H9 (cell line): Measurements from ENCODE around the gene POLD1. TPM values are rescaled to one million over a fixed set of nuclear protein-coding genes. Genes with fewer than 3 reads are reported as not detected.

Experiments used
- DNase-seq: peaks from one replicate; pipeline ENCODE4 v3.0.0-alpha.2; 2017
- H2AFZ ChIP-seq: one replicate; pipeline ENCODE4 v1.6.1; 2013; ENCODE audit warnings: mild to moderate bottlenecking, low read length, control low read depth, moderate library complexity
- H2AK5ac ChIP-seq: 2 replicates; pipeline ENCODE4 v1.6.1; 2013; ENCODE audit warnings: low read length, control low read depth, mixed read lengths; ENCODE audit not compliant: insufficient read length
- H2BK120ac ChIP-seq: one replicate; pipeline ENCODE4 v1.6.1; 2013; ENCODE audit warnings: low read depth, mild to moderate bottlenecking, low read length, control low read depth, inconsistent platforms; ENCODE audit not compliant: poor library complexity, severe bottlenecking
- H2BK12ac ChIP-seq: 2 replicates; pipeline ENCODE4 v1.6.1; 2013; ENCODE audit warnings: low read length, control low read depth, mixed read lengths, low read depth; ENCODE audit not compliant: insufficient read length
- H2BK15ac ChIP-seq: 2 replicates; pipeline ENCODE4 v1.6.1; 2013; ENCODE audit warnings: low read depth, low read length, control low read depth
- H2BK20ac ChIP-seq: one replicate; pipeline ENCODE4 v1.6.1; 2013; ENCODE audit warnings: low read depth, mild to moderate bottlenecking, low read length, control low read depth, inconsistent platforms; ENCODE audit not compliant: poor library complexity, severe bottlenecking
- H2BK5ac ChIP-seq: 2 replicates; pipeline ENCODE4 v1.6.1; 2013; ENCODE audit warnings: low read length, control low read depth, mixed read lengths; ENCODE audit not compliant: insufficient read length
- H3K14ac ChIP-seq: 2 replicates; pipeline ENCODE4 v1.6.1; 2013; ENCODE audit warnings: low read length, control low read depth; ENCODE audit not compliant: insufficient read depth
- H3K18ac ChIP-seq: 2 replicates; pipeline ENCODE4 v1.6.1; 2013; ENCODE audit warnings: low read depth, mild to moderate bottlenecking, mixed read lengths, low read length, control low read depth; ENCODE audit not compliant: insufficient read length
- H3K23ac ChIP-seq: 2 replicates; pipeline ENCODE4 v1.6.1; 2013; ENCODE audit warnings: low read length, control low read depth, mixed read lengths, low read depth; ENCODE audit not compliant: insufficient read length
- H3K23me2 ChIP-seq: 2 replicates; pipeline ENCODE4 v1.6.1; 2013; ENCODE audit warnings: low read depth, mild to moderate bottlenecking, mixed read lengths, low read length, control low read depth; ENCODE audit not compliant: insufficient read length, poor library complexity, severe bottlenecking
- H3K27ac ChIP-seq: 2 replicates; pipeline ENCODE4 v1.5.1; 2013; ENCODE audit warnings: low read length, control low read depth, mixed read lengths, low read depth; ENCODE audit not compliant: insufficient read length
- H3K27me3 ChIP-seq: 2 replicates; pipeline ENCODE4 v1.6.1; 2013; ENCODE audit warnings: low read length, control low read depth, inconsistent platforms; ENCODE audit not compliant: insufficient read depth
- H3K4ac ChIP-seq: 2 replicates; pipeline ENCODE4 v1.6.1; 2013; ENCODE audit warnings: low read depth, mild to moderate bottlenecking, control low read depth, inconsistent platforms, low read length, moderate library complexity
- H3K4me1 ChIP-seq: 2 replicates; pipeline ENCODE4 v1.6.1; 2013; ENCODE audit warnings: low read length, control low read depth, inconsistent platforms; ENCODE audit not compliant: insufficient read depth
- H3K4me2 ChIP-seq: 2 replicates; pipeline ENCODE4 v1.6.1; 2013; ENCODE audit warnings: low read length, control low read depth, mixed read lengths; ENCODE audit not compliant: insufficient read length, insufficient read depth
- H3K56ac ChIP-seq: 2 replicates; pipeline ENCODE4 v1.6.1; 2013; ENCODE audit warnings: low read depth, mild to moderate bottlenecking, mixed read lengths, low read length, control low read depth; ENCODE audit not compliant: insufficient read length
- H3K79me1 ChIP-seq: 2 replicates; pipeline ENCODE4 v1.6.1; 2013; ENCODE audit warnings: low read depth, mild to moderate bottlenecking, moderate library complexity, low read length, control low read depth, inconsistent platforms; ENCODE audit not compliant: insufficient read depth, poor library complexity, severe bottlenecking
- H3K79me2 ChIP-seq: 2 replicates; pipeline ENCODE4 v1.6.1; 2013; ENCODE audit warnings: low read length, control low read depth, inconsistent platforms; ENCODE audit not compliant: insufficient read depth
- H3K9ac ChIP-seq: 2 replicates; pipeline ENCODE4 v1.6.1; 2013; ENCODE audit warnings: low read length, control low read depth, mixed read lengths; ENCODE audit not compliant: insufficient read length; ENCODE audit errors: extremely low read depth
- H3K9me3 ChIP-seq: one replicate; pipeline ENCODE4 v1.6.1; 2013; ENCODE audit warnings: low read depth, low read length, inconsistent platforms; ENCODE audit not compliant: control insufficient read depth
- H3T11ph ChIP-seq: one replicate; pipeline ENCODE4 v1.6.1; 2013; ENCODE audit warnings: mild to moderate bottlenecking, low read length, control low read depth, inconsistent platforms
- H4K20me1 ChIP-seq: one replicate; pipeline ENCODE4 v1.6.1; 2013; ENCODE audit not compliant: control insufficient read depth, insufficient read length, insufficient read depth
- H4K5ac ChIP-seq: 2 replicates; pipeline ENCODE4 v1.6.1; 2013; ENCODE audit warnings: low read depth, mild to moderate bottlenecking, mixed read lengths, low read length, control low read depth; ENCODE audit not compliant: insufficient read length
- H4K8ac ChIP-seq: replicated peaks from 2 replicates; pipeline ENCODE4 v1.6.1; 2013; ENCODE audit warnings: low read length, control low read depth, mixed read lengths, low read depth; ENCODE audit not compliant: insufficient read length
- H4K91ac ChIP-seq: 2 replicates; pipeline ENCODE4 v1.6.1; 2013; ENCODE audit warnings: low read depth, mild to moderate bottlenecking, moderate library complexity, mixed read lengths, low read length, control low read depth; ENCODE audit not compliant: insufficient read length
- H3K27ac Mint-ChIP-seq, 3 experiments: 2 replicates in 2 of 3; 3 replicates in 1 of 3; pipeline ENCODE4 v1.8.0; 2020 to 2021; ENCODE audit warnings: mixed read lengths in 3 of 3, mild to moderate bottlenecking in 1 of 3, moderate library complexity in 1 of 3
- H3K27me3 Mint-ChIP-seq: 2 replicates; pipeline ENCODE4 v1.8.0; 2021; ENCODE audit warnings: low read depth, mild to moderate bottlenecking, moderate library complexity, mixed read lengths
- H3K36me3 Mint-ChIP-seq, 3 experiments: 2 replicates in 2 of 3; 3 replicates in 1 of 3; pipeline ENCODE4 v1.8.0; 2020 to 2021; ENCODE audit warnings: low read depth in 3 of 3, mixed read lengths in 3 of 3; ENCODE audit not compliant: insufficient read depth in 1 of 3
- H3K4me1 Mint-ChIP-seq, 2 experiments: 2 replicates each; pipeline ENCODE4 v1.8.0; 2020; ENCODE audit warnings: mixed read lengths in 2 of 2
- H3K4me3 Mint-ChIP-seq, 2 experiments: 2 replicates in 1 of 2; 3 replicates in 1 of 2; pipeline ENCODE4 v1.8.0; 2020 to 2021; ENCODE audit warnings: mild to moderate bottlenecking in 2 of 2, mixed read lengths in 2 of 2, moderate library complexity in 1 of 2
- H3K9me3 Mint-ChIP-seq, 2 experiments: 2 replicates in 1 of 2; 3 replicates in 1 of 2; pipeline ENCODE4 v1.8.0; 2020; ENCODE audit warnings: mild to moderate bottlenecking in 2 of 2, mixed read lengths in 2 of 2, moderate library complexity in 1 of 2
- CTCF ChIP-seq: fragments of 200-600 bp; sonication (generic); conservative IDR thresholded peaks from 3 replicates; pipeline ENCODE4 v1.8.0; 2021; ENCODE audit warnings: antibody characterized with exemption, mild to moderate bottlenecking
- WGBS: extraction: QIAGEN DNeasy Blood & Tissue Kit; methylation state at CpG from one replicate; pipeline ENCODE4 v1.1.7; 2013; ENCODE audit warnings: missing lambda C conversion rate, low lambda C conversion rate, mixed read lengths; ENCODE audit not compliant: insufficient read length; ENCODE audit errors: extremely low coverage; 5-methylcytosine and 5-hydroxymethylcytosine counted together
- total RNA-seq: library from RNA; stranded (reverse); gene quantifications from 2 replicates; pipeline ENCODE4 v1.2.1, GENCODE V29; 2021

The POLD1 gene
- total RNA-seq, 1 experiment from 2014 or later, result 165 TPM

- no peak for TF ChIP-seq CTCF
- H2BK120ac ChIP-seq, result no peak overlapping the region
- DNase-seq, result no peak
- WGBS, result no CpG with 5 or more reads among the region's 19 CpGs
- no peak overlapping the region for H3K56ac ChIP-seq
- no peak overlapping the region for H4K5ac ChIP-seq
- no peak overlapping the region for H3K27ac ChIP-seq
- Mint-ChIP-seq H3K27ac (no peak overlapping the region), H3K4me3 (no peak overlapping the region), H3K9me3 (no peaks in the 10 kb centered on the region), H3K36me3 (peaks cover 44 to 74% (median 68%) of the 10 kb centered on the region in 3 experiments), H3K4me1 (no peaks in the 10 kb centered on the region), H3K27me3 (no peaks in the 10 kb centered on the region; the same call in 1 of the 2 replicates)
- H4K8ac ChIP-seq, result no peak overlapping the region
- no peak overlapping the region for H2AK5ac ChIP-seq
- no peak overlapping the region for H3K18ac ChIP-seq
- H2BK20ac ChIP-seq, result no peak overlapping the region
- H2BK5ac ChIP-seq, result no peak overlapping the region
- H4K20me1 ChIP-seq, result no peaks in the 10 kb centered on the region
- H3K14ac ChIP-seq, result no peak overlapping the region
- H3K23ac ChIP-seq, result no peak overlapping the region
- no peaks in the 10 kb centered on the region for H3K23me2 ChIP-seq
- no peaks in the 10 kb centered on the region for H3K79me2 ChIP-seq
- no peaks in the 10 kb centered on the region for H3K4me1 ChIP-seq
- no peak overlapping the region for H2BK15ac ChIP-seq
- no peaks in the 10 kb centered on the region for H3K27me3 ChIP-seq
- no peaks in the 10 kb centered on the region for H3K79me1 ChIP-seq
- H3K4me2 ChIP-seq, result no peak overlapping the region
- H3K4ac ChIP-seq, result no peak overlapping the region
- H3K9ac ChIP-seq, result no peak overlapping the region
- no peak overlapping the region for H2BK12ac ChIP-seq
- H3T11ph ChIP-seq, result no peak overlapping the region
- no peaks in the 10 kb centered on the region for H3K9me3 ChIP-seq
- no peak overlapping the region for H2AFZ ChIP-seq
- H4K91ac ChIP-seq, result no peak overlapping the region
Observed at GRCh38 chr19:50406829-50407228, 22.7 kb downstream of the POLD1 start.
